GM21381 (cell line): Measurements from ENCODE around the gene ZNF107.

ENCODE experiments used
- ATAC-seq: cut with Tn5 transposase; IDR thresholded peaks from one replicate; pipeline ENCODE4 v1.9.1; 2021; ENCODE audit warnings: mild to moderate bottlenecking, moderate library complexity; ENCODE audit not compliant: unreplicated experiment

The ZNF107 gene

GRCh38 chr7:64665980-64666662 is at the start of gene ZNF107:
ZNF107 (plus strand) TSS chr7:64666133; CDS start chr7:64666283, 150 bp downstream.
- ATAC-seq: peak; percentile 98

GRCh38 chr7:64618785-64619456 is 47.0 kb upstream of the ZNF107 start:
- ATAC-seq: no peak

- no peak for ATAC-seq
These were observed 46.2 kb upstream of the ZNF107 start for GRCh38 chr7:64619705-64620104.

GRCh38 chr7:64621656-64622055 is 44.3 kb upstream of the ZNF107 start:
- no peak for ATAC-seq

GRCh38 chr7:64625114-64626082 is 40.5 kb upstream of the ZNF107 start:
- no peak for ATAC-seq

GRCh38 chr7:64626083-64626469 is 39.9 kb upstream of the ZNF107 start:
- no peak for ATAC-seq

- no peak for ATAC-seq
These were observed 39.4 kb upstream of the ZNF107 start for GRCh38 chr7:64626557-64626956.

GRCh38 chr7:64628192-64628591 is 37.7 kb upstream of the ZNF107 start:
- no peak for ATAC-seq

- ATAC-seq: no peak
These were observed 37.2 kb upstream of the ZNF107 start for GRCh38 chr7:64628721-64629120.

- ATAC-seq: no peak
These were observed 35.4 kb upstream of the ZNF107 start for GRCh38 chr7:64630496-64630895.

- no peak for ATAC-seq
These were observed 33.9 kb upstream of the ZNF107 start for GRCh38 chr7:64632029-64632428.

GRCh38 chr7:64633401-64633800 is 32.5 kb upstream of the ZNF107 start:
- ATAC-seq: no peak

GRCh38 chr7:64634406-64635062 is 31.4 kb upstream of the ZNF107 start:
- no peak for ATAC-seq

GRCh38 chr7:64636386-64636785 is 29.5 kb upstream of the ZNF107 start:
- ATAC-seq: no peak

- ATAC-seq: no peak
These were observed 28.1 kb upstream of the ZNF107 start for GRCh38 chr7:64637521-64638445.

GRCh38 chr7:64638822-64639221 is 27.1 kb upstream of the ZNF107 start:
- ATAC-seq: no peak

GRCh38 chr7:64639267-64640001 is 26.5 kb upstream of the ZNF107 start:
- no peak for ATAC-seq

GRCh38 chr7:64640504-64640903 is 25.4 kb upstream of the ZNF107 start:
- no peak for ATAC-seq

- no peak for ATAC-seq
These were observed 23.9 kb upstream of the ZNF107 start for GRCh38 chr7:64642046-64642445.
